Measurements from ENCODE around the gene FLNB. TPM values are rescaled to one million over a fixed set of nuclear protein-coding genes. Genes with fewer than 3 reads are reported as not detected.

Gene FLNB
- total and polyA plus RNA-seq, 2 donors = 90.5 to 111 TPM

GRCh38 chr3:58178528-58179234, 170.5 kb downstream of the FLNB start:
- Histone ChIP-seq H3K4me1 (ENCODE audit: control insufficient read depth in 2 of 2, insufficient read depth in 2 of 2, low read length in 2 of 2) (peaks cover 2 to 36% of the 10 kb centered on the region in 2 donors), H3K27ac (ENCODE audit: low read depth in 1 of 2, low read length in 1 of 2) (no peak overlapping the region), H3K4me3 (ENCODE audit: low read length in 2 of 2) (no peak overlapping the region), H3K36me3 (ENCODE audit: control insufficient read depth in 2 of 2, insufficient read depth in 2 of 2, low read length in 1 of 2) (no peaks in the 10 kb centered on the region), H3K27me3 (ENCODE audit: control insufficient read depth in 2 of 2, insufficient read depth in 1 of 2, low read length in 1 of 2) (peaks cover 0 to 9% of the 10 kb centered on the region in 2 donors), H3K9me3 (ENCODE audit: control insufficient read depth in 2 of 2, insufficient read depth in 1 of 2, low read length in 1 of 2) (no peaks in the 10 kb centered on the region)
- DNase-seq (ENCODE audit: low read depth in 6 of 9, low spot score in 9 of 9) = no peak
- WGBS = 81% methylated on average over 17 of the region's 17 CpGs

GRCh38 chr3:58179235-58180098, 171.2 kb downstream of the FLNB start:
- Histone ChIP-seq H3K4me3 (ENCODE audit: low read length in 2 of 2) (no peak overlapping the region), H3K4me1 (ENCODE audit: control insufficient read depth in 2 of 2, insufficient read depth in 2 of 2, low read length in 2 of 2) (peaks cover 2 to 30% of the 10 kb centered on the region in 2 donors), H3K27ac (ENCODE audit: low read depth in 1 of 2, low read length in 1 of 2) (no peak overlapping the region), H3K9me3 (ENCODE audit: control insufficient read depth in 2 of 2, insufficient read depth in 1 of 2, low read length in 1 of 2) (no peaks in the 10 kb centered on the region), H3K27me3 (ENCODE audit: control insufficient read depth in 2 of 2, insufficient read depth in 1 of 2, low read length in 1 of 2) (peaks cover 0 to 9% of the 10 kb centered on the region in 2 donors), H3K36me3 (ENCODE audit: control insufficient read depth in 2 of 2, insufficient read depth in 2 of 2, low read length in 1 of 2) (no peaks in the 10 kb centered on the region)
- no peak for DNase-seq (ENCODE audit: low read depth in 6 of 9, low spot score in 9 of 9)
- 87% methylated on average over 13 of the region's 13 CpGs for WGBS

GRCh38 chr3:58180099-58180880, 172.1 kb downstream of the FLNB start:
- WGBS = 96% methylated on average over 12 of the region's 12 CpGs
- no peak for DNase-seq (ENCODE audit: low read depth in 6 of 9, low spot score in 9 of 9)
- Histone ChIP-seq H3K27ac (ENCODE audit: low read depth in 1 of 2, low read length in 1 of 2) (no peak overlapping the region), H3K4me1 (ENCODE audit: control insufficient read depth in 2 of 2, insufficient read depth in 2 of 2, low read length in 2 of 2) (peaks cover 2 to 26% of the 10 kb centered on the region in 2 donors), H3K4me3 (ENCODE audit: low read length in 2 of 2) (no peak overlapping the region), H3K9me3 (ENCODE audit: control insufficient read depth in 2 of 2, insufficient read depth in 1 of 2, low read length in 1 of 2) (no peaks in the 10 kb centered on the region), H3K27me3 (ENCODE audit: control insufficient read depth in 2 of 2, insufficient read depth in 1 of 2, low read length in 1 of 2) (peaks cover 0 to 9% of the 10 kb centered on the region in 2 donors), H3K36me3 (ENCODE audit: control insufficient read depth in 2 of 2, insufficient read depth in 2 of 2, low read length in 1 of 2) (no peaks in the 10 kb centered on the region)

GRCh38 chr3:58180940-58181587, 172.8 kb downstream of the FLNB start:
- Histone ChIP-seq H3K27me3 (ENCODE audit: control insufficient read depth in 2 of 2, insufficient read depth in 1 of 2, low read length in 1 of 2) (peaks cover 0 to 9% of the 10 kb centered on the region in 2 donors), H3K4me3 (ENCODE audit: low read length in 2 of 2) (no peak overlapping the region), H3K4me1 (ENCODE audit: control insufficient read depth in 2 of 2, insufficient read depth in 2 of 2, low read length in 2 of 2) (peaks cover 2 to 18% of the 10 kb centered on the region in 2 donors), H3K36me3 (ENCODE audit: control insufficient read depth in 2 of 2, insufficient read depth in 2 of 2, low read length in 1 of 2) (no peaks in the 10 kb centered on the region), H3K9me3 (ENCODE audit: control insufficient read depth in 2 of 2, insufficient read depth in 1 of 2, low read length in 1 of 2) (no peaks in the 10 kb centered on the region), H3K27ac (ENCODE audit: low read depth in 1 of 2, low read length in 1 of 2) (no peak overlapping the region)
- whole genome bisulfite sequencing = 100% methylated on average over 1 of the region's 1 CpG
- no peak for DNase-seq (ENCODE audit: low read depth in 6 of 9, low spot score in 9 of 9)

GRCh38 chr3:58183221-58183620, 175.0 kb downstream of the FLNB start:
- H3K27ac ChIP-seq (ENCODE audit: low read depth in 1 of 2, low read length in 1 of 2) = no peak overlapping the region
- DNase-seq (ENCODE audit: low read depth in 6 of 9, low spot score in 9 of 9) = no peak
- no peaks in the 10 kb centered on the region for H3K9me3 ChIP-seq (ENCODE audit: control insufficient read depth in 2 of 2, insufficient read depth in 1 of 2, low read length in 1 of 2)
- H3K36me3 ChIP-seq (ENCODE audit: control insufficient read depth in 2 of 2, insufficient read depth in 2 of 2, low read length in 1 of 2) = no peaks in the 10 kb centered on the region
- no peak overlapping the region for H3K4me3 ChIP-seq (ENCODE audit: low read length in 2 of 2)
- WGBS = 92% methylated on average over 1 of the region's 1 CpG
- peaks cover 0 to 8% of the 10 kb centered on the region in 2 donors for H3K4me1 ChIP-seq (ENCODE audit: control insufficient read depth in 2 of 2, insufficient read depth in 2 of 2, low read length in 2 of 2)
- peaks cover 0 to 5% of the 10 kb centered on the region in 2 donors for H3K27me3 ChIP-seq (ENCODE audit: control insufficient read depth in 2 of 2, insufficient read depth in 1 of 2, low read length in 1 of 2)

- DNase-seq (ENCODE audit: low read depth in 6 of 9, low spot score in 9 of 9) = no peak
- H3K36me3 ChIP-seq (ENCODE audit: control insufficient read depth in 2 of 2, insufficient read depth in 2 of 2, low read length in 1 of 2) = no peaks in the 10 kb centered on the region
- WGBS = 97% methylated on average over 12 of the region's 12 CpGs
- peaks cover 0 to 2% of the 10 kb centered on the region in 2 donors for H3K4me1 ChIP-seq (ENCODE audit: control insufficient read depth in 2 of 2, insufficient read depth in 2 of 2, low read length in 2 of 2)
- no peak overlapping the region for H3K4me3 ChIP-seq (ENCODE audit: low read length in 2 of 2)
- no peaks in the 10 kb centered on the region for H3K9me3 ChIP-seq (ENCODE audit: control insufficient read depth in 2 of 2, insufficient read depth in 1 of 2, low read length in 1 of 2)
- no peaks in the 10 kb centered on the region for H3K27me3 ChIP-seq (ENCODE audit: control insufficient read depth in 2 of 2, insufficient read depth in 1 of 2, low read length in 1 of 2)
- no peak overlapping the region for H3K27ac ChIP-seq (ENCODE audit: low read depth in 1 of 2, low read length in 1 of 2)
These were observed 175.7 kb downstream of the FLNB start for GRCh38 chr3:58183891-58184290.

- Histone ChIP-seq H3K9me3 (ENCODE audit: control insufficient read depth in 2 of 2, insufficient read depth in 1 of 2, low read length in 1 of 2) (no peaks in the 10 kb centered on the region), H3K27me3 (ENCODE audit: control insufficient read depth in 2 of 2, insufficient read depth in 1 of 2, low read length in 1 of 2) (no peaks in the 10 kb centered on the region), H3K4me3 (ENCODE audit: low read length in 2 of 2) (no peak overlapping the region), H3K4me1 (ENCODE audit: control insufficient read depth in 2 of 2, insufficient read depth in 2 of 2, low read length in 2 of 2) (no peaks in the 10 kb centered on the region), H3K36me3 (ENCODE audit: control insufficient read depth in 2 of 2, insufficient read depth in 2 of 2, low read length in 1 of 2) (no peaks in the 10 kb centered on the region), H3K27ac (ENCODE audit: low read depth in 1 of 2, low read length in 1 of 2) (no peak overlapping the region)
- no peak for DNase-seq (ENCODE audit: low read depth in 6 of 9, low spot score in 9 of 9)
- WGBS = 97% methylated on average over 11 of the region's 11 CpGs
These were observed 176.2 kb downstream of the FLNB start for GRCh38 chr3:58184309-58184981.

GRCh38 chr3:58184982-58185360, 176.7 kb downstream of the FLNB start:
- 96% methylated on average over 7 of the region's 7 CpGs for WGBS
- no peak for DNase-seq (ENCODE audit: low read depth in 6 of 9, low spot score in 9 of 9)
- Histone ChIP-seq H3K4me3 (ENCODE audit: low read length in 2 of 2) (no peak overlapping the region), H3K9me3 (ENCODE audit: control insufficient read depth in 2 of 2, insufficient read depth in 1 of 2, low read length in 1 of 2) (no peaks in the 10 kb centered on the region), H3K36me3 (ENCODE audit: control insufficient read depth in 2 of 2, insufficient read depth in 2 of 2, low read length in 1 of 2) (no peaks in the 10 kb centered on the region), H3K27ac (ENCODE audit: low read depth in 1 of 2, low read length in 1 of 2) (no peak overlapping the region), H3K27me3 (ENCODE audit: control insufficient read depth in 2 of 2, insufficient read depth in 1 of 2, low read length in 1 of 2) (no peaks in the 10 kb centered on the region), H3K4me1 (ENCODE audit: control insufficient read depth in 2 of 2, insufficient read depth in 2 of 2, low read length in 2 of 2) (no peaks in the 10 kb centered on the region)
